Peyer's patch (tissue), 4 donors: Measurements from ENCODE around the gene SERGEF.

Experiments used
- CTCF ChIP-seq, 6 experiments: fragments of 450-650 bp in 4 of 6; fragments of 200-600 bp in 2 of 6; sonication (generic) in 1 of 6; IDR thresholded peaks; one replicate each; pipeline ENCODE4 v1.5.1; 2017 to 2019; ENCODE audit warnings: antibody characterized with exemption in 6 of 6, mild to moderate bottlenecking in 3 of 6, moderate library complexity in 1 of 6
- POLR2A ChIP-seq, 2 donors: fragments of 450-650 bp; IDR thresholded peaks; one replicate each; pipeline ENCODE4 v1.5.1; 2017; ENCODE audit warnings: antibody characterized with exemption in 2 of 2, mild to moderate bottlenecking in 2 of 2, moderate library complexity in 2 of 2

- TF ChIP-seq CTCF (IDR thresholded peaks at IDR 0.05) (no peak), POLR2A (IDR thresholded peaks at IDR 0.05) (no peak)
Measured at GRCh38 chr11:17810746-17811145, 202.1 kb downstream of the SERGEF start.
